K562 (cell line): ENCODE results near the gene ALDH1A2. TPM values are rescaled to one million over a fixed set of nuclear protein-coding genes. Genes with fewer than 3 reads are reported as not detected.

Experiments used
- ATAC-seq: fragments of 200-7000 bp; cut with Tn5 transposase; 3 replicates; pipeline ENCODE4 v1.9.1; 2020; ENCODE audit warnings: moderate library complexity
- BruUV-seq: library from RNA; stranded (reverse); fragments of 400-500 nt; replicated peaks from 2 replicates; lab custom pipeline; 2021; lab: Mats Ljungman, UMichigan
- CTCF ChIA-PET: fragments of 300-600 bp; formaldehyde crosslinking; extraction: SDS; loops from one replicate; lab custom pipeline; 2021; ENCODE audit warnings: low intra/inter-chr PET ratio; lab: Yijun Ruan, JAX
- POLR2A ChIA-PET: fragments of 300-600, 350-650 bp; sonication (Branson Sonifier 250); formaldehyde crosslinking; extraction: SDS; loops from one replicate; lab custom pipeline; 2021; ENCODE audit warnings: antibody characterized with exemption, inconsistent platforms; lab: Yijun Ruan, JAX
- DNase-seq, 4 experiments: peaks; one replicate each; pipeline versions ENCODE4 v3.0.0 to v3.0.0-alpha.2; 2011 to 2018; ENCODE audit warnings: low spot score in 3 of 4, mixed read lengths in 3 of 4; ENCODE audit errors: extremely low read depth in 1 of 4
- FAIRE-seq: peaks from 2 replicates; lab custom pipeline; 2011; peaks lifted over from hg19 to GRCh38; lab: Jason Lieb, UNC
- H2AFZ ChIP-seq: 2 replicates; pipeline ENCODE4 v1.6.0; 2011; ENCODE audit warnings: low read depth, low read length, control low read depth, inconsistent platforms
- H3K27ac ChIP-seq: fragments of 200-600 bp; 3 replicates; pipeline ENCODE4 v1.8.0; 2011; ENCODE audit warnings: low read depth, mild to moderate bottlenecking, control low read depth, inconsistent platforms, low read length, moderate library complexity, mixed read lengths; ENCODE audit errors: extremely low read depth
- H3K27me3 ChIP-seq, 2 experiments: fragments of 300-600 bp in 1 of 2; 2 replicates in 1 of 2; 3 replicates in 1 of 2; pipeline versions ENCODE4 v1.6.0 to v1.8.0; 2011; ENCODE audit warnings: inconsistent platforms in 2 of 2, low read length in 2 of 2, mild to moderate bottlenecking in 1 of 2, mixed read lengths in 1 of 2, moderate library complexity in 1 of 2; ENCODE audit not compliant: control insufficient read depth in 2 of 2, insufficient read depth in 2 of 2
- H3K36me3 ChIP-seq: fragments of 300-600 bp; 3 replicates; pipeline ENCODE4 v1.8.0; 2011; ENCODE audit warnings: mild to moderate bottlenecking, low read length, inconsistent platforms; ENCODE audit not compliant: control insufficient read depth, insufficient read depth
- H3K4me1 ChIP-seq, 2 experiments: fragments of 200-600 bp in 1 of 2; replicated peaks in 1 of 2; 2 replicates in 1 of 2; 3 replicates in 1 of 2; pipeline versions ENCODE4 v1.5.1 to v1.8.0; 2011; ENCODE audit warnings: inconsistent platforms in 2 of 2, low read length in 2 of 2, mild to moderate bottlenecking in 1 of 2, mixed read lengths in 1 of 2, moderate library complexity in 1 of 2; ENCODE audit not compliant: control insufficient read depth in 2 of 2, insufficient read depth in 2 of 2
- H3K4me2 ChIP-seq: 2 replicates; pipeline ENCODE4 v1.6.1; 2011; ENCODE audit warnings: low read length, control low read depth, inconsistent platforms, mixed read lengths; ENCODE audit not compliant: insufficient read depth
- H3K4me3 ChIP-seq: fragments of 200-600 bp; sonication (generic), shearing (Covaris generic); 2 replicates; pipeline ENCODE4 v1.5.1; 2016; ENCODE audit warnings: control low read depth, inconsistent platforms
- H3K79me2 ChIP-seq: fragments of 200-600 bp; 3 replicates; pipeline ENCODE4 v1.8.0; 2011; ENCODE audit warnings: low read length, inconsistent platforms; ENCODE audit not compliant: control insufficient read depth, insufficient read depth
- H3K9ac ChIP-seq, 2 experiments: 2 replicates each; pipeline versions ENCODE4 v1.6.0 to v1.6.1; 2011; ENCODE audit warnings: low read depth in 2 of 2, low read length in 2 of 2, control low read depth in 1 of 2, inconsistent platforms in 1 of 2, mild to moderate bottlenecking in 1 of 2, mixed read lengths in 1 of 2; ENCODE audit not compliant: insufficient read depth in 1 of 2
- H3K9me1 ChIP-seq: one replicate; pipeline ENCODE4 v1.6.0; 2011; ENCODE audit warnings: inconsistent platforms, mild to moderate bottlenecking, low read length, moderate library complexity; ENCODE audit not compliant: control insufficient read depth, insufficient read depth
- H3K9me3 ChIP-seq: replicated peaks from 2 replicates; pipeline ENCODE4 v1.5.1; 2011; ENCODE audit warnings: low read depth, low read length, inconsistent platforms; ENCODE audit not compliant: control insufficient read depth, insufficient read depth
- H4K20me1 ChIP-seq: replicated peaks from 2 replicates; pipeline ENCODE4 v1.6.1; 2011; ENCODE audit warnings: low read length, inconsistent platforms, mixed read lengths; ENCODE audit not compliant: control insufficient read depth, insufficient read depth
- ATF3 ChIP-seq, 2 experiments: fragments of 450-650 bp in 1 of 2; sonication (generic) in 1 of 2; formaldehyde crosslinking in 1 of 2; IDR thresholded peaks in 1 of 2; conservative IDR thresholded peaks in 1 of 2; 2 replicates each; pipeline versions ENCODE4 v1.6.1 to v1.8.1; 2016 to 2023; ENCODE audit warnings: mild to moderate bottlenecking in 2 of 2, moderate library complexity in 2 of 2, inconsistent platforms in 1 of 2, missing genetic modification reagents in 1 of 2
- BDP1 ChIP-seq: IDR thresholded peaks from 3 replicates; pipeline ENCODE4 v1.6.1; 2011; ENCODE audit not compliant: insufficient read length, insufficient read depth
- CREB5 ChIP-seq: fragments of 250-450 bp; sonication (Bioruptor Pico); IDR thresholded peaks from 2 replicates; pipeline ENCODE4 v1.5.0; 2020; ENCODE audit warnings: mild to moderate bottlenecking
- HIVEP1 ChIP-seq: fragments of 250-450 bp; sonication (Bioruptor Pico); IDR thresholded peaks from 2 replicates; pipeline ENCODE4 v1.4.0; 2020; ENCODE audit warnings: mild to moderate bottlenecking
- ZNF253 ChIP-seq: fragments of 250-450 bp; sonication (Bioruptor Pico); conservative IDR thresholded peaks from 2 replicates; pipeline ENCODE4 v1.6.1; 2021; ENCODE audit warnings: mild to moderate bottlenecking
- WGBS: fragments of 100-300 bp; shearing (Covaris generic); methylation state at CpG from one replicate; pipeline ENCODE4 v1.1.6; 2016; ENCODE audit warnings: low coverage, mixed read lengths; ENCODE audit not compliant: insufficient coverage; ENCODE audit errors: missing lambda C conversion rate; 5-methylcytosine and 5-hydroxymethylcytosine counted together
- in situ Hi-C: fragments of 300-500 bp; cut with MboI; formaldehyde crosslinking; loops from 4 replicates; pipeline ENCODE4 v1.15.0; 2018; ENCODE audit warnings: inconsistent platforms, mixed read lengths
- intact Hi-C: fragments of 100-400 bp; cut with micrococcal nuclease; formaldehyde crosslinking; loops from 2 replicates; pipeline ENCODE4 v1.14.2; 2022
- polyA plus RNA-seq, 8 experiments: library from polyadenylated mRNA; depleted of rRNA in 4 of 8; stranded (reverse) in 5 of 8; unstranded in 3 of 8; fragments of >200 nt; fragmentation: Nextera tagmentation in 2 of 8; fragmentation: Illumina TruSeq in 1 of 8; extraction: Ambion mirVana in 2 of 8; extraction: Trizol in 1 of 8; gene quantifications; 2 replicates each; pipeline versions ENCODE4 v1.2.1 to v1.2.3, GENCODE V29; 2011 to 2014; ENCODE audit warnings: inconsistent platforms in 1 of 8, missing spikeins in 1 of 8
- total RNA-seq, 7 experiments: library from RNA; depleted of rRNA in 6 of 7; stranded (reverse); fragments of >200 nt in 6 of 7; fragmentation: Illumina TruSeq in 2 of 7; extraction: Trizol in 2 of 7; gene quantifications; 2 replicates each; pipeline versions ENCODE4 v1.2.1 to v1.2.3, GENCODE V29; 2011 to 2021; ENCODE audit warnings: low replicate concordance in 1 of 7

The ALDH1A2 gene
- total and polyA plus RNA-seq, 9 of the 15 experiments (the other 6 are each of a cell fraction or from before 2014, with no cell fraction given) = 115 to 393 (median 333) TPM

DNA sequence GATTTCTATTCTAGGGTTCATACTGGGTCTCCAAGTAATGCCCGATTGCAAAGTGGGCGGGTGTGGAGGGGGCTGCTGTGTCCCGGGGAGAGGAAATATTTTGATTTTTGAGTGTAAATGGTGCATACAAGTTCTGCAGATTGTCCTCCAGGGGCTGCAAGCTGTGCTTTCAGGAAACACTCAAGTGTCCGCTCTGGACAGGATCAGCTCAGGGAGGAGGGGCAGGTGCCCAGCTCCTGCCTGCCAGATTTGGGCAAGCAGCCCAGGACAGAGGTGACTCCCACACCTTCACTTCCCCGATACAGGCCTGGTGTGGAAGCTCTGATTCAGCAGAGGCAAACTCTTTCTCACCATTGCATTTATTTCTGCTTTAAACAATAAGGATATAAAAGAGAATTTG, 142.7 kb downstream of the ALDH1A2 start:
- no peak overlapping the region for H3K9ac ChIP-seq
- no peak overlapping the region for H2AFZ ChIP-seq
- peaks cover 30 to 43% of the 10 kb centered on the region in 2 experiments for H3K27me3 ChIP-seq
- no peak overlapping the region for H3K4me3 ChIP-seq
- no peaks in the 10 kb centered on the region for H4K20me1 ChIP-seq
- no peaks in the 10 kb centered on the region for H3K4me1 ChIP-seq
- no peak for ATAC-seq
- BruUV-seq = no TSS peak
- no peak for FAIRE-seq
- no peak for DNase-seq
- no peaks in the 10 kb centered on the region for H3K9me1 ChIP-seq
- H3K9me3 ChIP-seq = no peaks in the 10 kb centered on the region
- TF ChIP-seq CREB5 (CRISPR knock-in tag) (no peak), ZNF253 (no peak), HIVEP1 (no peak), ATF3 (IDR thresholded peaks at IDR 0.05) (no peak), ATF3 (CRISPR knock-in tag; conservative IDR thresholded peaks at IDR 0.05) (no peak), BDP1 (no peak)
- POLR2A ChIA-PET = interaction anchor here (0.6 to 2.0 kb wide), 3 partner anchors 9 to 44 kb away, joined by 3 to 5 read pairs (median 4); no protein-coding TSS in a partner anchor
- H3K27ac ChIP-seq = no peak overlapping the region
- no peak overlapping the region for H3K4me2 ChIP-seq
- no peaks in the 10 kb centered on the region for H3K79me2 ChIP-seq
- in situ Hi-C loops (no loop called here), intact Hi-C loops (no loop called here)
- no peaks in the 10 kb centered on the region for H3K36me3 ChIP-seq
- 3% methylated on average over 4 of the region's 5 CpGs for WGBS
- CTCF ChIA-PET = no interaction called here
